NCI-H1436 (cell line): ENCODE measurements around the gene RARB.

Experiments
- DNase-seq: peaks from one replicate; lab custom pipeline; 2025; lab: John Stamatoyannopoulos, UW

RARB gene

DNA sequence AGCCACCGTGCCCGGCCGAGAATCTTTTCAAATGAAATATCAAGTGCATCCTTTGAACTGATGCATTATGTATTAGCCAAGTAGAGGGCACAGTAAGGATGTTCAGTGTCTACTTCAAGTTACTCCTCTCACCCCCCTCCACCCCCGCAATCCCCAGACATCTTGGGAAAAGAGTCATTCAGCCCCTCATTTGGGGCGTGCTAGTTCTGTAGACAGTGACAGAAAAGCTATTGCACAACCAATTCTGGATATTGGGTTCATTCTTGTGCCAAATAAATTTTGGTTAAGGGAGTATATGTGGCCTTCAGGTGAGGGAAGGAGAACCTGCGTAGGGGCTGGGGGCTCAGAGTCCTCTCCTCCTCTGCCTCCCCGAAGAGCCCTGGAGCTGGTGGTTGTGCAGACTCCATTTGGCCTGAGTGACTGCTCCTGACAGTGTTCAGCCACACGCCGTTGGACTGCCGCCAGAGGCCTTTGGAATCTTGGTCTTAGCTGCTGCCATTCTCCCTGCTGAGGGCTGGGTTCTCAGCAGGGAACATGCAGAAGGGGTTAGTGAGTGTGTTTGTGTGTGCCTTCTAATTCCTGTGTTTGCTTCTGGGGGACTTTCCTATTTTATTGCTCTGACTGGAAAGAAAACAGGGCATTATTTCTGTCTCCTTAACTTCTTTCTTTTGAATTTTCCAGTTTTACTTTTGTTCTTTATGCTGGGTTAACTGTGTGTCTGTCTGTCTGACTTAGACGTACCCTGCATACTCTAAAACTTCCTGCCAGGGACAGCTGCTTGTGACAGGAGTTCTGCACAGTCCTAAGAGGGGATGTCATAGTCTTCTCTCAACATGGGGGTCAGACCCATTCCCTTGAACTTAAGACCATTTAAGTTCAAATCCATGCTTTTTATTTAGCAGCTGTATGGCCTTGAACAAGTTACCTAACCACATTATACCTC lies 21.0 kb downstream of the RARB start:
- DNase-seq: no peak

DNA sequence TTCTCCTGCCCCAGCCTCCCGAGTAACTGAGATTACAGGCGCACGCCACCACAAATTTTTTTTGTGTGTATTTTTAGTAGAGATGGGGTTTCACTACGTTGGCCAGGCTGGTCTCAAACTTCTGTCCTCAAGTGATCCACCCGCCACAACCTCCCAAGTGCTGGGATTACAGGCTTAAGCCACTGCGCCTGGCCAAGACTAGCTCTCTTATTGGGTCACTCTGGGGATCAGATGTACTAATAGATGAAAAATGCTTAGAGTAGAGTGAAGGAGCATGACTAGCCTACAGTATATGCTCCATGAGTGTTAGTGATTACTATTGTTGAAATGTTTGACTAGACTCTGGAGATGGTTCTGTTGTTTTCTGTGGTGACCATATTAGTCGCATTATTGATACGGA lies 21.8 kb downstream of the RARB start:
- no peak for DNase-seq

DNA sequence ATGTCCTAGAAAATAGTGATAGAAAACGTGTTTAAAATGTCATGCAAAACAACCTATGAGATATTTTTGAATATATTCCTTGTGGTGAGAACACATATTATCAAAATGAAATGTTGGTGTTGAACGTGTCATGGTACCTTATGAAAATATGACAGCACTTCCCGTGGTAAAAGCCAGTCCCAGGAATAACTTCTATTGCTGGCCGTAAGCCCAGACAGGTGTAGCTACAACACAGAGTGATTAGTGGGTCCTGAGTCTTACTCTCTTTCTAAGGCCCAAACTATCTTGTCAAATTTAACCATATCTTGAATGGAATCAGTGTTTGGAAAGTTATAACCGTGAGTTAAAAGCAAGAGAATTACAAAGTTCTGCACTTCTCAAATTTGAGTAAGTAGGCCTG lies 24.1 kb downstream of the RARB start:
- DNase-seq: no peak

DNA sequence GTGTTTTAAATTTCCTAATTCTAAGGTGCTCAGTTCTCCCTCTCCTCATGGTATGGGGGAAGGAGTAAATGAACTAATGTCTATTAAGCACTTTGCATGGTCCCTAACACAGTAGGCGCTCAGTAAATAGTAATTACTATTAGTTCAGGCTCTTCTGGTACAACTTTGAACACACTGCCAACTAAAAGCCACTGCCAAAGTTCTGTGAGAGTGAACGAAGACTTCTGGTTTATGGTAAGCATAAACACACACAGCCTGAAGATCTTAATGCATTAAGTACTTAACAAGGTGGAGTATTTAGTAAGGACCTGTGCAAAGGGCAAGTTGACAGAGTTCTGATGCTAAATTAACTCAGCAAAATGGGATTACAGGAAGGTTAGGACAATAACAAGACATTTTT lies 24.7 kb downstream of the RARB start:
- no peak for DNase-seq

DNA sequence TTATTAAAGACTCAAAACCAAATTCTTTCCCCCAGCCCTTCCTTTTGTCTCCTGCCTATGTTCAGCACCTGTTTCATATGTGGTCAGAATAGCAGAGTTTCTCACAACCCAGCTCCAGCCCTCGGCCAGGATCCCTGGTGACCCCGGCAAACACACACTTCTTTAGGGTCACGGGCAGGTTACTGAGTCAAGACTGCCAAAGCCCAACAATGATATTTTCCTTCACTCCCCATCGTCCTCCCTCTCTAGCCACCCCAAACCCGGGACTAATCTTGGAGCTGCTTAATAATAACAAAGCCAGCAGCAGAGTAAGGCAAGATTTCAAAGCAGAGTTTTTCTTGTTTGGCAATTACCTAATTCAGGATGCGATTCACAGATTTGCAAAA lies 25.5 kb downstream of the RARB start:
- DNase-seq: no peak

DNA sequence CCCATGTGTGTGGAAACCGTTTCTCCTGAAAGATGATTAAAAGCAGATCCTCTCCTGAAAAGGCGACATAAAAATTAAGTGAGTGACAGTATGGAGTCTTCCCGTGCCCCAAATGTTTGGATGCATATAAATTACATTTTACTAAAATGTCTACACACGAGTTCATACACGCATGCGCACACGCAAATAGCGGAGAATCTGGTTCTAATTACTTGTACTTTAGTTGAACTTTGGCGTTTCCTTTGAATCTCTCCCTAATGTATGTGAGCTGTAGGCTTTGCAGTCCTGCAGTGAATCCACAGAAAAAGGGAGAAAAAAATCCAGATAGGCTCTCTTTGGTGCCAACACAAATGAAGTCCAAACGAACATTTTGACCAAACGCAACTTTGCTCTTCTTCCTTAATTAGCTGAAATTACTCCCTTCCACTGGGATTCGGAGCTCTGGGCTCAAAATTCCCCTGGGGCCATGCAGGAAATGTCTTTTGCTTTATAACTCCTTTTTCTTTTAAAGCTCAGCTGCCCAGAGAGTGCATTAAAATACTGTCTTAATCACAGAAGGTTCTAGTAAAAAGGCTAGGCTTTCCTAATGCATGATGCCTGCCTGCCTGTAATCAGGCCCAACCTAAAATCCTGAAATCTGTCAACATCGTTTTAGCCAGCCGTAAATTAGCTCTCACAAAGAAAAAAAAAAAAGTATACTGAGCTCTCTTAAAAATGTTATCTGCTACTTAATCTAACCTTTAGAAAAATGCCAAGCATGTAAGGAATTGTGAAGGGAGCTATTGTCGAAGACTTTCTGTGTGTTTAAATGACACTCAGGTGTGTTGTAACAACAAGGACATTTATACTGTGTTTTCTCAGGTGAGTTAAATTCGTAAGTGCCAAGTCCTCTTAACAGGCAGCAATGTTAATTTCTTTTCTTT lies 26.2 kb downstream of the RARB start:
- DNase-seq: no peak

DNA sequence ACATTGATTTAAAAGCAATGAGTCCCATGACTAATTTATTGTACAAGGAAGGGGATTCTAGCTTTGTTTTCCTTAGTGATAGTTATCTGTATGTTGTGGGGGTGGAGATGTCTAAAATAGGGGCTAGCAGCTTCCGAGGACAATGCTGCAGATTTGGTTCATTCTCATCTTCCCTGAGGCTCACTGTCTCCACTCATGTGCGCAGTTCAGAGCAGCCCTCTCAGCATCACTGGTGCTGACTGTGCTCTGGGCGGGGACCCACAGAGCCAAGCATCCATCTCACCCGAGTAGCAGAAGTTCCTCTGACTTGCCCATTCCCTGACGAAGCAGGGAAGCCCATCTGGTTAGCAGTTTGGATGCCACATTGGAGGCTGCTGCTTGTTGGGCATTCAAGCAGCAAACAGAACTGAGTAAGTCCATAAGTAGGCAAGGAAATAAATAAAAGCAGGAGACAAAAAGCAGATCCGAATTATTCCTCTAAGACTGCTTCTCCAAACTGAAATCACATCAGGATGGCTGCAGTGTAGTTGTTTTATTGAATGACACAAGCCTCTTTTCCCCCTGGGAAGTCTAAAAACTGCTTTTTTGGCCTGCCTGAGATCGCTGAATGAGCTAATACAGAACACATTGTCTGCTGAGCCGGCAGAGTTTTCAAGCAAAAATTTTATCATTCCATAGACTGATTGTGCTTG lies 27.5 kb downstream of the RARB start:
- no peak for DNase-seq

DNA sequence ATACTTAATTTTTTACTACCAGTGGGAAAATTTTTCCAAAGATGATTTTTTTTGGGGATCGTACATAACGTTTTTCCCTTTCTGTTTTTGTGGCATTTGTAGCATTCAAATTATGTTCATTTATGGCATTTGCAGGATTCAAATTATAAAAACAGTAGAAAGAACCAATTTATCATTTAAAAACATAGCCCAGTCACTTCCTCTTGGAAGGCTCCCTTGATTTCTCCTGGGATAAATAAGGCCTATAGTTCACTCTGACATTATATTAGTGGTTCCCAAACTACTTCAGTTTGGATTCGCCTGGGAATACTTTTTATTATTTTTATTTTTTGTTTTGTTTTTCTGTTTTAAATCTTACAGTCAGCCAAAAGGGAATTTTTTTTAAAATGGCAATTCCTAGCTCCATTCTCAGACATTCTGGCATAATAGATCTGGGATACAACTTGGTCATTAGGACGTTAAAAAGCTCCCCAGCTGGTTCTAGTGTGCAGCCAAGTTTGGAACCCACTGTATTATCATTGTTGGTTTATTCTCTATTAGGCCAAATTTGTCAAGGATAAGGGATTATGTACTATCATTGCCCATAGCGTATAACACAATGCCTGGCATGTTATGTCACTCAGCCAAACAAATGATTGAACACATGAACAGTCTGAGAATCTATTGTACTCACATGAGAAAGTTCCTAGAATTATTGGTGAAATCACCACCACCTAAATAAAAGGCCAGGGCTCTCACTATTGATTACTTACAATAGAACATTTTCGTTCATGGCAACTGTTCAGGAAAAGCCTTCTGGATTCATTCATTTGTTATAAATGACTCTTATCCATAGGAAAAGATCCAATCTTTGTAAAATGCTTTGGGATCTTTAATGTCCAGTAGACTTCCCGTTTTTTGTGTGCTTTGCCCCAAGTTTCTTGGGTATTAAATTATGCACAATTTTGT lies 28.9 kb downstream of the RARB start:
- DNase-seq: no peak

DNA sequence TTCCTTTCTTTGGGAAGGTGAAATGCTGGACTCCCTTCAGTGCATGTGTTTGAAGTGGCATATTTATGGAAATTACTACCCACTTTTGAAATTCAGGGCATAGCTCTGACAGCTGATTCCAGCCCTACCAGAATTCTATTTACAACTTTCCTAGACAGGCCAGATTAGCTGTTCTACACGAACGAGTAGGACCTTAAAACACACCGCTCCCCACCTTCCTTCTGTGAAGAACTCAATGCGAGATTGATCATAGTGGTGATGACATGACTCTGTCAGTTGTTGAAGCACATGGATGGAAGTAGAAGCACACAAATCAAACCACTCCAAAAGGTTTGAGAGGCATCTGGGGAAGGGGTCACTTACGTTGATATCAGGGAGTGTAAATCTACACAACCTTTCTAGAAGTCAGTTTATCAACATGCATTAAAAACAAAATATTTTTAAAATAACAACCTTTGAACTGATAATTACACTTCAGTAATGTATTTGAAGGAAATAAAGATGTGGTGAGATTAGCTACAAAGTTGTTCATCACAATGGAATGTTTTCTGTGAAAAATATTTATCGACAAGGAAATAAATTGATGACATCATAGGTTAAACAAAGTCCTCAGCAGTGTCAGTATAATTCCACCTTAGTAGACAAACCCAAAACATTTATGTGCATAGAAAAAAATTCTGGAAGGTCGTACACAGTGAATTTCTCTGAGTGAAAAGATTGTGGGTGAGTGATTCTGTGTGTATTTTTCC lies 29.8 kb downstream of the RARB start:
- no peak for DNase-seq

DNA sequence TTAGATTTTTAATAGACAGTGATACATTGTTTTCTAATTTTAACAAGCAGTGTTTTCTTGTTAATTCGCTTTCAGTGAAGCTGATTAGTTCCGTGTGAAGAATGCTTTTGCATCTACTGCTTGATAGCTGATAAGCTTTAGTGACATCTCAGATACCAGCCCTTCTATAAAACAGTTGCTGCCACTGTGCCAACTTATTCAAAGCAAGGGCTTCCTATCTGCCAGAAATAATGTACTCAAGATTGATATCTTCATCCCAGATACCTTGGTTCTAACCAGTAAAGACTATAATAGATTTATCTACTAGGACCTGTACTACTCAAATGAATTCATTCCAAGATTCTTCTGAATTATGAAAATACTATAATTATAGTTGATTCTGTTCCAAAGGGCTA lies 30.4 kb downstream of the RARB start:
- DNase-seq: no peak

DNA sequence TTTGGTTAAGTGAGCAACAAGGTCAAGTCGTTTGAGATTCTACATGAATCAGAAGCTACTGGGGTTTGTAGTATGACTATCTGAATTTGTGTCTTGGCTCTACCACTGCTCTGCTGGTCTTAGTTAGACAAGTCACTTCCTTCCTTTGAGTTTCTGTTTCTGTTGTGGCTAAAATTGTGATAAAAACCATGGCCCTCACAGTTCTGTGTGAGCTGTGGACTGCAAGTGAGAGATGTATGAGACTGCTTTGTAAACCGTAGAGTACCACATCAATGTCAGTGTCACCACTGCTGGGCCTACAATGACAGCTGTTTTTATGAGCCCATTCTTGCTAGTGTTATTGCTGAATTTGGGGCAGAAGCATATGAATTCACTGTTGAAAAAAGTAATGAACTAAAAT lies 32.7 kb downstream of the RARB start:
- no peak for DNase-seq

DNA sequence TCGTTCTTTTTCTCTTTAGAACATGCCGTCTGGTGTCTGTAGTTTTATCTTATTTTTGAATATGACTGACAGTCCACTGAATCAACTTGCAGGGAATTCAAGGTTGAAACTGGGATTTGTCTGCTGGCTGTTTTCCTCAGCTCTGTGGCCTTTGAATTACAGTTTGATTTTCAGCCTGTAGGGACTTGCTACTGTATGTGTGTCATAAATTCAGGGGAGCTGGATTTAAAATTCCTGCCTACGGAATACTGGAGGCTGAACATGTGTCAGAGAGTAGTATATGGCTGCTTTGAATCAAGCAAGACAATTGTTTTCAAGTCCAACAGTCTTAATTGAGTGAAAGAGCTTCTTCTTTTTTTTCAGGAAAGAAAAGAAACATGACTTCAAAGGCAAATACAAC lies 33.9 kb downstream of the RARB start:
- DNase-seq: no peak

DNA sequence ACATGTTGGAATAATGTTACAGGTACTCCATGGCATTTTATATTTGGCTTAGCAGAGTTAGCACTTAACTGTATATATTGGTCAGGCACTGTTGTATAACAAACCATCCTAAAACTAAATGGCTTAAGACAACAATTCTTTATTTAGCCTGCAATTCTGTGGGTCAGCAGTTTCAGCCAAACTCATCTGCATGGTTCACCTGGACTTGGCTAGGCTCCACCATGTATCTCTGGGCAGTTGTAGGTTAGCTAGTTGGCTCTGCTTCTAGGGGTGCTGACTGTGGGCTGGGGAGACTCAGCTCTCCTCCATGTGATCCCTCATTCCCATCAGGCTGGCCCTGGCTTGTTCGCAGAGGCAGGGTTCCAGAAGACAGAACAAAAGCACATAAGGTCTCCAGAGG lies 34.4 kb downstream of the RARB start:
- no peak for DNase-seq

DNA sequence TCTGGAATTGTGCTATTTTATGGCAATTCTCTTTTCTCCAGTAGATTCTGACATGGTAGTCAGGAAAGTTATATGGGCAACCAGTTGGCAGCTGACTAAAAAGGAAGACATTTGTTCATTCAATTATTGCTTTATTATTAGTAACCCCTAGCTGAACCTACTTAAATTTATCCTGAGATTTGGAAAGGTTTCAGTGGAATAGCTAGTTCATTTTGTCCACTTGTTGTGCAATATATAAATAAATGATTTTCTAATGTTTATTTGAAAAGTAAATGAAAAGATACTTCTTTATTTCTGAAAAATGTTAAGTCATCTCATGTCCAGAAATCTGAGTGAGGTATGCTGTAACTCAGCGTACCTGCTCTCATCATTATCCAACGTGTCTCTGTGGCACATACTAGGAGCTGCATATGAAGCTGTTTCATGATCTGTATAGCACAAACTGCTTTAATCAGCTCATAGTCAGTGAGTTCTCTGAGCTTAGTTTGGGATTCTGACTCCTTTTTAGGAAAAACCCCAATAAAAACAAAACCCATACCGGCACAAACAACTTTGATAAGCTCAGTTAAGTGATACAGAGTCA lies 35.9 kb downstream of the RARB start:
- DNase-seq: no peak

DNA sequence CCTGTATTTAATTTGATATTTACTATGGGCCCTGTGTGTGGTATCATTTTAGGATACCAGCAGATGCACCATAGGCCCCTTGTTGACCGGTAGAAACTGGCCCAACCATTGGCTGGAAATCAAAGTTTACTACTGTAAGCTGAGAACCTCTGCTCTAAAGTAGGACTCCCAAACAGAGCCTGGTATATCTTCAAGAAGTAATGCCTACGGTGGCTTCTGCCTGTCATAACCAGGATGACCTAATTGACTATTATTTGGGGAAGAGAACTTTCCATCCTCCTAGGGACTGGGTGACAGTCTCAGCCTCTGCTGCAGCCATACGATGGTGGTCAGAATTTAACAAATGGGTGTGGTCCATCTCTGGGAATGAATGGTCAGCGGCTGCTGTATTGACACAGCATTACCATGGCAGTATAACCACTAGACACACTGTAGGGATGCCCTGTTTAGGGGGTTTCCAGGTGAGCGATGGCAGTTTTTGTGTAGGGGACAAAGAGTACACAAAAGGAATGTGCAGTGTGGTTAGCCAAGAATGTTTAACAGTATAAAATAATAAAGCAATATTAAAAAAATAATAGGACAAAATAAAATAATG lies 37.3 kb downstream of the RARB start:
- no peak for DNase-seq

DNA sequence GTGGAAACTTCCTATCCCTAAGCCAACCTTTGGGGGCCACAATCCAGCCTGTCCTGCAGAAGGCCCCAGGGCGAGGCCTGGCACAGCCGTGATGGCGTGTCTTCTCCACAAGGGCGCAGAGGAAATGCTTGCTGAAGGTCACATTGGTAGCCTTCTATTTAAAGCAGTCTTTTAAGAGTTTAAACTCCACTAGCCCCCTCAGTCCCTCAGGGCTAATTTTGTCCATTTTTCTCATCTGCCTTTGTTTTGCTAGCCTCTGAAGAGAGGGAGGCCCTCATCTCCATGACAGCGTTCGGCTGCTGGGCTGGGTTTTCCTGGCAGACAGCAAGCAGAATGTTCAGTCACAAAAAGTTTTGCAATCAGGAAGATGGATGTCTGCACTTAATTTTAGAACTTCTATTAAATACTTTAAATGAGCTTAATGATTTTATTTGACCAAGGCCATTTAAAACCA lies 40.8 kb downstream of the RARB start:
- no peak for DNase-seq

DNA sequence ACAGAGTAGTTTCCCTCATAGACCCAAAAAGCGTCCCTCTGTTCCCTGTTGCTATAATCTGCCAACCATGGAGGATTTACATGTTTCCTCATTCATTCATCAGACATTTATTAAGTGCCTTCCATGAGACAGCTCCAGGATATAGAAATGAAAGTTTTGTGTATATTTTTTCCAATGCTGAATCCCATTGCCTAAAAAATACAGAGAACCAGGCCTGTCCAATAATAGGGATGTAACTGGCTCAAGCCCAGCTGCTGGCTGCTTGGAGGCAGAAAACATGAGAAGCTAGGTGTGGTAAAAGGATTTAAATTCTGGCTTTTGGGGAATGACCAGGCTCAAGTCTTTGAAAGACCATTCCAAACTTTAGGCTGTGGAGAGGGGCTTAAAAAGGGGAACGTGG lies 41.5 kb downstream of the RARB start:
- DNase-seq: no peak

DNA sequence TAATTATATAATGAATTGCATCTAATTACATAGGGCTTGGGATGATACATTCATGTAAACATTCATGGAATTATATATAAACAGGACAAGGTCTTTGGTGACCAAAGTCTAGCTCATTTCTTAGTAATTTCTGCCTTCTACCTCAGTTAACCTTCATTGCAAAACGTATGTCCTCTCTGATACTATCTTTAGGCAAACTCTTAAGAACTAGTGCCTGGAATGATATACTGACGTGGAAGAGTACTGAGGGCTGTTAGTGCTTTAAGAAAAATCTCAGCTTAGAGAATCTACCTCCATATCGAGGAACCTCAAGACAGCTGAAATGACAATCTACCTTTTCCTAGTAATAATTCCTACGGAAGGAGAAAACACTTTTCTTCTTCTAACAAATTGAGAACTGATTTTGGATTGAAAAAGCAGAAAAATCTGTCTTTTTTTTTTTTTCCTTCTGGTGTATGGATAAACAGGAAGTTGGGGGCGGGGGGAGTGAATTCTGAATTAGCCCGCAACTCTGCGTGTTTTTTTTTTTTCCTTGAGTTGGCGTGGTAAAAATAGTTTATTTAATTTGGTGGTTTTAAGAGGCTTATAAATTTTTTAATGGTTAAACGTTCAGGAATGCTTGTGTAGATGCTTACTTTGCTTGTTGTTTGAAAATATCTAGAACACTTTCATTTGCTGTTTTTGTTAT lies 43.2 kb downstream of the RARB start:
- no peak for DNase-seq

DNA sequence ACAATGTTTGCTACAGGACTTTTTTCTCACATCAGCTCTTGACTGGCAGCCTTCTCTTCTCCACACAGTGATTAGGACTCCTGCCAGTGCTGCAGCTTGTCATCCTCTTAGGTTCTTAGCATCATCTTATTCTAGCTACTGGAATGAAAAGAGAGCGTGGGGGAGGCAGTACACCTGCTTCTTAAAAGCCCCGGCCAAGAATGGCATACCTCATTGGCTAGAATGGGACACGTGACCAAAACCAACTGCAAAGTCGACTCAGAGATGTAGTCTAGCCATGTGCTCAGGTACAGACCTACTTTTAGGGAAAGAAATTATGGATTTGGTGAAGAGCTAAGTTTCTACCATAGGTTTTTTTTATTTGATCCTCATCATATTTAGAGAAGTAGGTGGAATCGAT lies 44.1 kb downstream of the RARB start:
- DNase-seq: no peak
